HG03135 (cell line): Measurements from ENCODE around the gene MANSC4.

Source experiments
- ATAC-seq: cut with Tn5 transposase; IDR thresholded peaks from one replicate; pipeline ENCODE4 v1.9.1; 2021; ENCODE audit warnings: mild to moderate bottlenecking, moderate library complexity; ENCODE audit not compliant: unreplicated experiment

Gene MANSC4

DNA sequence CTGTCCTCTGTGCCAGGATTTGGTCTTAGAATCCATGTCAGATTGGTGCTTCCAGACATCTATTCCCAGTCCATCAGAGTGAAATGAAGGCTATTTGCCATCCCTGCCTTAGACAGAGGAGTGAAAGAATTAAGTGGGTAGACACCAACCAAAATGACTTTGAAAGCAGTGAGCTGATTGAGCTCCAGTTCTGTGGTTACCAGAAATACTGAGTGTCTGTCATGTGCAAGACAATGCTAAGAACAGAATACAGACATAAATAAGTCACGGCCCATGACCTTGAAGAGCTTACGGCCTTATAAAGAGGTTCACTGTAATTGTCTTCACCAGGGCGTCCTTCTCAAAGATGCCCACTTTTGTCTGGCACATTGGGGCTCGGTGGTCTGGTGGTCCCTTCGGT is 21.6 kb upstream of the MANSC4 start:
- no peak for ATAC-seq

DNA sequence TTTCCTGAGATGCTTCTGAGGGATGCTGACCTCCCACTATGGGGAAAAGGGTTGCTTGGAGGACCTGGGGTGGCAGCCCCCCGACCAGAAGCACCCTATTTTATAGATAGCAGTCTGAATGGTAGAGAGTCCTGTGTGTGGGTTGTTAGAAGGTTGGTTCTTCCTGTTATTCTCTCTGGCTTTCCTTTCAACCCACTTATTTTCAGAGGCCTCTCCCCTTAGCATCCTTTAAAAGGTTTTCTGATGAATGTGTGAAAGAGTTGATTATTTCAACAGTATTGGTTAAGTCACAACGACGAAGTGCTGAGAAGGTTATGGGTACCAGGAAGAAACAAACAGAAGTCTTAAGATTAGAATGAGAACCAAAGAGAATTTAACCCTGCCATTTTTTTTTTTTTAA is 20.8 kb upstream of the MANSC4 start:
- ATAC-seq, result no peak

DNA sequence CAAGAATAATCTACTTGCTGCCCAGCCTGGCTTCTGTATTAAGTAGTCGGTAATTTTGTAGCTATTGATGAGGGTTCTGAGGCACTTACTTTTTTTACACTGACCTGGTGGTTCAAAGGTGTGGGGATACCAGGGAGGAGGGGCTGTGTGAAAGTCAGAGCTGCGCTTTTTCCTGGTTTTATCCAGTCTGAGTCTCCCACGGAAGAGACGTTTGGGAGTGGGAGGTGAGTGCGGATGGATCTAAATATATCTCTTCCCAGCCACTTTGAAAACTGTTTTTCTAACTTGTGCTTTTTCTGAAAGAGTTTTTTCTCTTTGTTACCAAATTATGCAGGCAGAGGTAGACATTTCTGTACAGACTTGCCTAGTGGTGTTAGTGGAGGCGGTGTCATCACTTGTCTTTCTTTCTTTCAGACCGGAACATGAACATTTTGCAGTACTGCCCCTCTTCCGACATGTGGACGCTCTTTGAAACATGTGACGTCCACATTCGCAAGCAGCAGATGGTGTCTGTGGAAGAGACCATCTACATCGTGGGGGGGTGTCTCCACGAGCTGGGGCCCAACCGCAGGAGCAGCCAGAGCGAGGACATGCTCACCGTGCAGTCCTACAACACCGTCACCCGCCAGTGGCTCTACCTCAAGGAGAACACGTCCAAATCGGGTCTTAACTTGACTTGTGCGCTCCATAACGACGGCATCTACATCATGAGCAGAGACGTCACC is 17.4 kb upstream of the MANSC4 start:
- no peak for ATAC-seq

DNA sequence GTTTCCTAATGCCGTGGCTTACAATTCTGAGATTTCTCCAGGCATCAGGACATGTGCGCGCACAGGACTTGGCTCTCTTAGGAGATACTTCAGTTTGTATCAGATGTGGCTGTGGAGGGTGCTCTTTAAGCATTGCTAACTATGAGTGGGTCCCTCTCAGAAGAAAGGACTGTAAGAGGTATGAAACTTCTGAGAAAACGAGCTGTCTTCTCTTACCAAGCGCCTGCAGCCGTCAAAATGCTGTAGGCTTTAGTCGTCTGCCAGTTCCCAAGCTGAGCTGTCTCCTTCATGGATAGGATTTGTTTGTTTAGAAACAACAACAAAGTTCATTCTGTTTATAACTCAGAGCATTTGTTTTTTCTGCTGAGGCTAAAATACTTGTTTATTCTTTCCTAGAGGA is 16.1 kb upstream of the MANSC4 start:
- no peak for ATAC-seq

DNA sequence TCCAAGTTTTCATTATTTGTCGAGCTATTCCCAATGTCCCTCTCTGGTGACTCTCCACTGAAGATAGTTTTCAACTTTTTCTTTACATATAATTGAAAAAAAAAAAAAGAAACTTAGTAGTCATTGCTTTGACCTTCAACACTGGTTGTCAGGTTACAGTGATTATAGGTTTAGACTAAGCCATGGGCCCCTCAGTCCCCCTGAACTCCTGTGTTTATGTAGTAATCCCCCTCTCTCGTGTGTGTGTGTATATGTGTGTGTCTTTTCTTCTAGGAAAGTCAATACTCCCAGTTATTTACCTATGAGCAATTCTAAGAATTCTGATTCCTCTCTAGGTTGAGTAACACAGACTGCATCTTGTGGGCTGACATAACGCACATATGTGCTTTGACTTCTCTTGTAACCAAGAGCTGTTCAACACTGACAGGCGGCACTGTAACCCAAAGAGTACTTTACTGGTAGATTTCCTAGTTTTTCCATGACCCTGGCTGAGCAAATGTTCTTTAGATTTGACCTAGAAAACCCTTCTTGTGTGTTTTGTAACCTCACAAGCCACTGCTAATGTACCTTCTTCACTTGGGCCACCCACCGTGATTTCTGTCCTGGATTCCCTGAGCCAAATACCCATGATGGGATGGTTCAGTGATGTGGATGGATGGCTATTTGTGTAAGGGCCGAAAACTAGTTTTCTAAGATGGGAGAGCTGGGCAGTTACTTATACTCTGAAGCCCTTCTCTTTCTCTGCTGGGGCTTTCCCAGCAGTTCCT is 15.0 kb upstream of the MANSC4 start:
- ATAC-seq, result no peak

DNA sequence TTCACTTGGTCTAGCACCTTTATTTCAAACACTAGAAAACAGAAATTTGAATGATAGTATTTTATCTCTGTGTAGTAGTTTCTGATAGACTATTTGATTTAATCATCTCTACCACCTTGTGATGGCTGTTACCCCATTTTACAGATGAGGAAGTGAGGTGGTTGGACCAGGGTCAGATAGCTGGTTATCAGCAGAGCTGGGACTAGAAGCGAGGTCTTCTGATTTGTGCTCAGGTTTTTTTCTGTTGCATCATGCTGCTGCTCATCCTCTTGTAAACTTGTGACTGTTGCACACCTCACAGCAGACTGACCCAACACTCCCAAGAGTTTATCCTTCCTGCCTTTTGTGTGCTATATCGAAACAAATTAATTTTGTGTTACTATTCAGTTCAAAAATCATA is 10.1 kb upstream of the MANSC4 start:
- no peak for ATAC-seq

DNA sequence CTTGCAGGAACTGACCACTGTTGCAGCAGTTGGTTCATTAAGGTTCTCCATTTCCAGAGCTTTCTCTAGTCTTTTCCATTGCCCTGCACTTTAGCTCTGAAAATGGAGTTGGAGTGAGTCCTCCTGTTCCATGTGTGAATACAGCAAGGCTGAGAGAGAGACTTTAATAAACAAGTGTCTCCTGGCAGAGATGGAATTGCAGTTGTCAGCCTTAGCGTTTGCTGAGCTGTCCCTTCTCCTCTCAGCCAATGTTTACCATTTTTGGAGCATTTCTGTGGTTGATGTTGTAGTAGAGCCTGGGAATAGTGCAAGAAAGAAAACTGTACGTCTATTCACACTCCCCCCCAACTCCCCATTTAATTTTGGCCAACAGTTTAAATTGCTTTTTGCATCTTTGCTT is 7.5 kb upstream of the MANSC4 start:
- no peak for ATAC-seq

DNA sequence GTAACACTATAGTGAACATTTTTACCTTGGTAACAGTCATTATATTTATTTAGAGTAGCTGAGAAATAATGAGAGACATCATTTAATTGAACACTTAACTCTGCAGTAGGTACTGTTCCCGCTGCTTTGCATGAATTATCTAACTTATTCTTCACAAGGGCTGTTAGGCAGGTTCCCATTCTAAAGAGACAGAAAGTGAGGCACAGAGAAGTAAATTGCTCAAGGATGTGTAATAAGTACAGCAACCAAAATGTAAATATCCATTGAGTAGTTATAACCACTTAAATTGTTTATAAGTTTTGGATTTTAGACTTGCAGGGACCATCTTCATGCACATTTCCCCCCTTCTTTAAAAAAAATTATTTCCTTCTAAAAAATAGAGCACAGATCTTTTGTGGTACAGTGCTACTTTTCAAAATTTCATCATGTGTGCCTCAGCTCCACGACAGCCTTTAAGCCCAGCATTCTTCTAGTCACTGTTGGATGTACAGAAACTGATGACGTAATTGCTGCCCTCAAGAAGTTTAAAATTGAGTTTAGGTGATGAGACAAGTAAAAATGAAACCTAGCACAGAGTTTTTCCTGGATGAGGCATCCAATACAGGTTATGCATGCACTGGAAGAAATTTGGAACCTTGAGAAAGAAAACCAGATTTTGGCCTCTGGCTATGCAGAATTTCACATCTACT is 6.0 kb upstream of the MANSC4 start:
- ATAC-seq, result no peak

DNA sequence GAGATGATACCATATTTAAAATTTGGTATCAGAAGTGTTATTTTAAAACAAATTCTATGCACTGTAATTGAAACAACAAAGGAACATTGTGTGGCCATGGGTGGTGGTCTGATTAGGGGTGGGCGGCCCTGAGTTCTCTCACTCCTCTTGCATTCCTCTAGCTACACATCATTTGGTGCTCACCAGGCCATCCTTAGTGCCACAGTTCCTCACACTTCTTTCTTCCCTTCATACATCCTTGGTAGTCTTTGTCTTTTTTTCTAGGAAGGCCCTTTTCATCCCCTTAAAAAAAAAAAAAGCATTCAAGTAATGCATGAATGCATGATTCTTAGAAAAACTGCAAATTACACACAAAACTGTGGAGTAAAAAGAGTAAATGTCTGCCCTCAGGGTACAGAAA is 2.4 kb upstream of the MANSC4 start:
- ATAC-seq, result no peak

DNA sequence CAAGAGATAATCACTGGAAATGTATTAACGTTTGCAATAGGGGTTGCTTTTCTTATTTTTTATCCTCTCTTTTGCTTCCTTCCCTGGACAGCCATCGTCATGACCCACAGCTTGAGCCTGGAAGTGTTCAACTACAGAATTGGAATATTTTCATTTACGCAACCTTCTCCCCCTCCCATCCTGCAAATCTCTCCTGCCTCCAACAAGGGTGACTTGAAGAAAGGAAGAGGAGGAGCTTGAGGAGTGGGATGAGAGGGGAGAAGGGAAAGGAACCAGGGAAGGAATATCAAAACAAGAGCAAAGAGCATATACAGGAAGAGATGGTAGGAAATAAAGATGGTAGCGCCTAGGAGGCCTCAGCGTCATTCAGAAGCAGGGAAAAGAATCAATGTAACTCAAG is 1.6 kb upstream of the MANSC4 start:
- no peak for ATAC-seq

DNA sequence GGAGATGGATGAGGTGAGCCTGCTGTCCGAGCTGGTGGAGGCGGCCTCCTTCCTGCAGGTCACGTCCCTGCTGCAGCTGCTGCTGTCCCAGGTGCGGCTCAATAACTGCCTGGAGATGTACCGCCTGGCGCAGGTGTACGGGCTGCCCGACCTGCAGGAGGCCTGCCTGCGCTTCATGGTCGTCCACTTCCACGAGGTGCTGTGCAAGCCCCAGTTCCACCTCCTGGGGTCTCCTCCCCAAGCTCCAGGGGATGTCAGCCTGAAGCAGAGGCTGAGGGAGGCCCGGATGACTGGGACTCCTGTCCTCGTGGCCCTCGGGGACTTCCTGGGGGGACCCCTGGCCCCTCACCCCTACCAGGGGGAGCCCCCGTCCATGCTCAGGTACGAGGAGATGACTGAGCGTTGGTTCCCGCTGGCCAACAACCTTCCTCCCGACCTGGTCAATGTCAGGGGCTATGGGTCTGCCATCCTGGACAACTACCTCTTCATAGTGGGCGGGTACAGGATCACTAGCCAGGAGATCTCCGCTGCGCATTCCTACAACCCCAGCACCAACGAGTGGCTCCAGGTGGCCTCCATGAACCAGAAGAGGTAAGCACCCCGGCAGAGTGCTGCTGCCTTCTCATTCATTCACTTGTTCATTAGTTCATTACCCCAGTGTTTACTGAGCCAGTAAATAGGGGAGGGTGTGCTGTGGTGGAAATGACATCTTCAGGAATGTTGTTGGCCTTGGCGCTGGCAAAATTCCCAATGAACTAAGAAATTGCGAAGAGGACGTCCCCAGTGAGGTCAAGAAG is 774 bp upstream of the MANSC4 start:
- peak; percentile 36 for ATAC-seq

DNA sequence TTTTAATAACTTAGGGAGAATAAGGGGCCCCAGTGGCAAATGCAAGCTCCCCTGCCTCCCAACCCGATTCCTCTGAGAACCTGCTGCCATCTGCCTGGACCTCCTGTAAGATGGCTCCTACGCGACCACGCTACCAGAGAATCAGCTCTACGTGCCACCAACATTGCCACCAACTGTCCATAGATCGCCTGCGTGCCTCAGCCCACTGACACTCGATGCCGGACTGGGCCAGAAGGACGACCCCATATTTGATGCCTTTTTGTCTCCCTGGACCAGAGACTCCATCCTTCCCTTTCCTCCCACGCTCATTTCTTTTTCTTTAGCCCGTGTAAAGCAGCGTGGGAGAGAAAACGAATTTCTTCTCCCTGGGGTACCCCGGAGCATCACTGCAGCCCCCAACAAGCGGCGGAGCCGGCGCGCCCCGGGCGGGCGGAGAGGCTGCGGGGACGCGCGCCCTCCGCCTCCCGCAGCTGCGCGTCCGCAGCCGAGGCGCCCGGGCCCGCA is 568 bp downstream of the MANSC4 start:
- peak; percentile 10 for ATAC-seq

DNA sequence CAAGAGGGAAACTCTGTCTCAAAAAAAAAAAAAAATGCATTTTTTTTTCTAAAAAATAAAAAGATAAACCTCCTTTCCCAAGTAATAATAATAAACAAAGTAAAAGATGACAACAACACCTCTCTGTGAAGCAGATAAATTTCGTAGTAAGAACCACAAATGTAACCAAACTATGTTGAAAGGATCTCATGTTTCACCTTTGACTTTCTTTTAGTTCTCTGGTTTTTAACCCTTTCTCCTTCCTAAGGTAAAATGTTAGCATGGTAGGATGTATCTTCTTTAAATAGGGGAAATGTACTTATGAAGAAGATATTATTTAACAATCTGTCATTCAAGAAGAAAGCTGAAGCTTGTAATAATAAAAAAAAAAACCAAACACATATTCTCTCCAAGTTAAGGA is 1.8 kb downstream of the MANSC4 start:
- ATAC-seq, result no peak

DNA sequence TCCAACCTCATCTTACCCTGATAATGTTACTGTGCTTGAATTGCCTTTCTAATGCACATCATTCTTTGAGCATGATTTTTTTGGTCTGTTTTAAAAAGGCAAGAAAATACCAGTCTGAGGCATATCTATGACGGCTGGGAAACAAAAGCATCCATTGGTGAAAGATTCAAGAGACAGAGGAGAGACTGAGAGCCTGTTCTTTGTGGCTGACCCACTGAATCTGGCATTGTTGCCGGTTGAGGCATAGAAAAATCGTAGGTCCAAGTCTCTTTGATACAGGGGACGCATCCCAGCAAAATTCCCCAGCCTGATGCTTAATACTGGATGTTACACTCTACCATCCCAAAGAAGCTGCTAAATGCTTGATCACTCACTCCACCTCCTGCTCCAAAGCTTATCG is 2.9 kb downstream of the MANSC4 start:
- ATAC-seq, result no peak

DNA sequence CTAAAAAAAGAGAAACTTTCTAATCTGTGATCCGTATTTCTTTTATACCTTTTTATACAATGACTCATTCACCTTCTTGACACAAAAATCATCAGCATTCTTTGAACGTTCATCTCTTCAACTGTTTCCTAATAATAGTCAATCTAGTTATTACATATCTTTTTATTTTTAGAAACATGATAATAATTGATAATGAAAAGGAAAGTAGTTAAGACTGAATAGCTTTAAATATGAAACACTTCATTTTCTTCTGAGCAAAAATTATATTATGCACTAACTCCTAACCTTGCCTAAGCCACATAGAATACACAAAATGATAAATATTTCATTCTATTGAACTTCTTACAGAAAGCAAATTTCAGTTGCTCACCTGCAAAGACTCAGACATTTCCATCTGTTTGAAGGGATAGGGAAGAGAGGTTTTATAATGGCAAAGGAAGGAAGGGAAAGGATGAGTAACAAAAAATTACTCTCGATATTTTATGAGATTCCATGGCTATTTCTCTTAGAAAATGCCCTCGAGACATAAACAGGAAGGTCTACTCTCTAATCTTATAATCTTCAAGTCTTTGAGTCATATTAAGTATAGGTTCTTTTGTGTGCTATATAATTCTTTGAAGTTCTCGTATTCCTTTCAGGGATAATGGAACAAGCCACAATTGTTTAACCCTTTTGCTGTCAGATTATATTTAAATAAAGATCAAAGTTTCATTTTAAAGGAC is 7.5 kb downstream of the MANSC4 start:
- ATAC-seq, result no peak

DNA sequence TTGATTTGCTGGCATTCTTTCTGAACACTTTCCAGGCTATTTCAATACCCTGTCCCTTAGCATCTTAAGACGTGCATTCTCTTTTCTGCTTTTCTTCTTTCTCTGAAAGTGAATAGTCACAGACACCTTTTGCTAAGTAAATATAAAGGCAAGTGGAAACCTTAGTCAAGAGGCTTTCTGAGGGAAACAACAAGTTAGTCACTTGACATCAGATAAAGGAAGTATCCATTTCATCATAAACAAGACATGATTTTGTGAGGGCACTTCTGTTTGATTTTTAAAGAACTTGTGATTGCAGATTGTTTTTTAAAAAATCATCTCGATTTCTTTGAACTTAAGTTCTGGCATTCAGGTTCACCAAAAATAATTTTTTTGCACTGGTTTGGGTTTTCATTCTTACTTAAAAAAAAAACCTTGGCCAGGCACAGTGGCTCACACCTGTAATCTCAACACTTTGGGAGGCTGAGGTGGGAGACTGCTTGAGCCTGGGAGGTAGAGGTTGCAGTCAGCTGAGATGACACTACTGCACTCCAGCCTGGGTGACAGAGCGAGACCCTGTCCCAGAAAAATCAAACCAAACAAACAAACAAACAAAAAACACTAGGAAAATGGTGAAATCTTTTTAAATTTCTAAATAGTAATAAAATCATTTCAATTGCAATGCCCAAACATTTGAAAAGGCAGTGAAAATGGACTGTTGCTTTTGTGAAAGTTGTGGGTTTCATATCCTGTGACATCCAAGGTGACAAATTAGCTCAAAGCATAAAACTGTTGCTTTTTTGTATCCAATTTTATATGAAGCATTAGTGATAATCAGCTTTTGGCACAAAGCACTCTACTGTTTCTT is 8.3 kb downstream of the MANSC4 start:
- ATAC-seq, result no peak

DNA sequence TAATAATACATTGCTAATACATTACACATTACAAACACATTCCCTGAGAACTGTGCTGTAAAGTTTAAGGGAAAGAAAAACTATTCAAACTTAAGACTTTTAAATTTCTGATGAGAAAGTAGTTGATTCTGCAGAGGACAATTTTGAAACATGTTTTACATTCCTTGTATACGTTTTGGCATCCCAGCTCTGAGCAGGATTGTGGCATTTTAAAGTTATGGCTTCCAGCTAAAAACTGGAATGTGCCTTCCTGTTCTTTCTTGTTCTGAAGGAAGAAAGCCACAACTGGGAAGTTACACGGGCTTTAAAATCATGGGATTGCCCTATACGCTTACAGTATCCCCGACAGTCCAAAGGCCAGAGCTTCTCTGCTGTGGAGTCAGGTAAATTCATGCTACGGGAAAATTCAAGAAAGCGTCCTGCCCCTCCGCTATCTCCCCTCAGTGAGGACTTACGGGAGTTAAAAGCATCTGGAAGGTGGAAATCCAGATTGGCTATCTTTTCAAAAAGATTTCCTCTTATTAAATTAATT is 10.8 kb downstream of the MANSC4 start:
- no peak for ATAC-seq

DNA sequence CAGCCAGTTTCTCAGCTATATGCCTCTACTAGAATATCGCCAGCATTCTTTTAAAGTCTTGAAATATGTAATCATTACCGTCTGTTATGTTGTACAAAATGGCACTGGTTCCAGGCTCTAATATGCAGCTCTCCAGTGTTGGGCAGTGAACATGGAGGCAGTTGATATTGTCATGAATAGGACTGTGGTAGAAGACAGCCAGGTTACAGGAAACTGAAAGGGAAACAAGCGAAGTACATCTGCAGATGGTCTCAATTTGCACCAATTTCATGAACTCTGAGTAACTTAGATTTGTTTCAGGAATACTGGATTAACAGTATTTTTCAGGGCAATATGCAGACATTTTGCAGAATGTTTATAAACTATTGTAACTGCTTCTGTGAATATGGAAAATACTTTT is 13.4 kb downstream of the MANSC4 start:
- no peak for ATAC-seq

DNA sequence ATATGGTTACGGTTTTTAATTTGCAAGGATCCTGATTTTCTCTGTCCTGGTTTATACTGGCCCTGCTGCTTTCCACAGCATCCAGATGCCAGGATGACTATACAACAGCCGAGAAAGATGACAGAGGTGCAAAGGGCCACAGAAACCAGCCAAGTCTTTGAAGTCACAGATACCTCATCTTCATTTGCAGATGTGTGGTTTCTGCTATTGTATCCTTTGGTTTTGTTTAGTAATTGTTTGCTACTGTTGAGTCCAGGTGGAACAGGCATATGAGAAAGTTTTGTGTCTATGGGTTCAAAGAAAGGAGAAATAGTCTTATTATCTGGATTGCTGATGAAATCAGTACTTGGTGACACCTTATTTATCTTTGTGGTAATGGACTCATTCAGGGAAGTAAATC is 17.3 kb downstream of the MANSC4 start:
- no peak for ATAC-seq
